ENCODE measurements around the gene ADARB2.
"Not testable (repeated sequence)": the region's sequence is repeated elsewhere in the genome, so short reads cannot be mapped to it uniquely, and the experiment has no call there.

ADARB2 gene

GRCh38 chr10:1540144-1540543 is 197.2 kb downstream of the ADARB2 start:
- DNase-seq (ENCODE audit: low read depth): no peak
- TF ChIP-seq CTCF (IDR thresholded peaks at IDR 0.05; ENCODE audit: control insufficient read depth, insufficient read depth, low read depth, low read length, missing control alignments): no peak
- no peak overlapping the region for H3K4me3 ChIP-seq (ENCODE audit: control insufficient read depth, low read depth, low read length)

GRCh38 chr10:1539216-1539615 is 198.1 kb downstream of the ADARB2 start:
- DNase-seq (ENCODE audit: low read depth): no peak
- TF ChIP-seq CTCF (IDR thresholded peaks at IDR 0.05; ENCODE audit: control insufficient read depth, insufficient read depth, low read depth, low read length, missing control alignments): no peak
- H3K4me3 ChIP-seq (ENCODE audit: control insufficient read depth, low read depth, low read length): no peak overlapping the region

GRCh38 chr10:1538531-1539061 is 198.7 kb downstream of the ADARB2 start:
- TF ChIP-seq CTCF (IDR thresholded peaks at IDR 0.05; ENCODE audit: control insufficient read depth, insufficient read depth, low read depth, low read length, missing control alignments): no peak
- DNase-seq (ENCODE audit: low read depth): no peak
- no peak overlapping the region for H3K4me3 ChIP-seq (ENCODE audit: control insufficient read depth, low read depth, low read length)

DNA sequence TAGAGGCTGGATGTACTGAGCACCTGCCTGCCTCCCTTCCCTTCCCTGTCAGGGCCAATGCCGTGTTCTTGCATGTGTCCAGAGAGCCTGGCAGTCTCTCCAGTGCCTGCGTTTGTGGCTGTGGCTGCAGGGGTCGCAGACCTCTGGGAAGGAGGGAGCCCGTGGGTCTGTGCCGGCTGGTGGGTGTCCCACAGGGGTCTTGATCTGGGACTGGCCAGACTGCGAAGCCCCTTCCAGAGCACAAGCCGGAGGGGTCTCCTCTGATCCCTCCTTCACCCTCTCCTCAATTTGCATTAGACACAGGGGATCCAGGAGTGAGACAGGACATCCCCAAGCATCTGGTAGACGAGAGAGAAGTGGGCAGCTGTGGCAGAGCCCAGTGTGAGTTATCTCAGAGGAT is 199.2 kb downstream of the ADARB2 start:
- no peak for DNase-seq (ENCODE audit: low read depth)
- H3K4me3 ChIP-seq (ENCODE audit: control insufficient read depth, low read depth, low read length): no peak overlapping the region
- no peak for TF ChIP-seq CTCF (IDR thresholded peaks at IDR 0.05; ENCODE audit: control insufficient read depth, insufficient read depth, low read depth, low read length, missing control alignments)

DNA sequence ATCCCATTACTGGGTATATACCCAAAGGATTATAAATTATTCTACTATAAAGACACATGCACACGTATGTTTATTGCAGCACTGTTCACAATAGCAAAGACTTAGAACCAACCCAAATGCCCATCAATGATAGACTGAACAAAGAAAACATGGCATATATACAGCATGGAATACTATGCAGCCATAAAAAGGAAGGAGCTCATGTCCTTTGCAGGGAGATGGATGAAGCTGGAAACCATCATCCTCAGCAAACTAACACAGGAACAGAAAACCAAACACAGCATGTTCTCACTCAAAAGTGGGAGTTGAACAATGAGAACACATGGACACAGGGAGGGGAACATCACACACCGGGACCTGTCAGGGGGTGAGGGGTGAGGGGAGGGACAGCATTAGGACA is 199.9 kb downstream of the ADARB2 start:
- H3K4me3 ChIP-seq (ENCODE audit: control insufficient read depth, low read depth, low read length): not testable (repeated sequence)

DNA sequence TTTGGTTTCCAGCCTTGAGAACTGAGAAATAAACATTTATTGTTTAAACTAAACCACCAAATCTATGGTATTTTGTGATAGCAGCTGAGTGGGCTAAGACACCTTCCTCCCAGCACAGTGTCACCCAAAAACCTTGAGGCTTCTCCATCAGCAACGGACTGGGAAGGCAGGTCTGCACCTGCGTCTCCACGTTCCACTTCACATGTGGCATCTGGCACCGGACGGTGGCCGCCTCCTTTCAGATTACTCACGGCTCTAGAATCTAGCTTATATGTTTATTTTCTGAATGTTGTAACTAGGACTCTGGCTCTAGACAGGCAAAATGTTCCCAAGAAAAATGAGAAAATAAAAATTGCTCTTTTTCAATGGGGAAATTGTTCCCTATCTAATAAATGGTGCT is 201.0 kb downstream of the ADARB2 start:
- no peak overlapping the region for H3K4me3 ChIP-seq (ENCODE audit: control insufficient read depth, low read depth, low read length)
- no peak for TF ChIP-seq CTCF (IDR thresholded peaks at IDR 0.05; ENCODE audit: control insufficient read depth, insufficient read depth, low read depth, low read length, missing control alignments)
- DNase-seq (ENCODE audit: low read depth): no peak

More for the DNA sequence above, 199.9 kb downstream of the ADARB2 start:
- not testable (repeated sequence) for DNase-seq (ENCODE audit: low read depth)

DNA sequence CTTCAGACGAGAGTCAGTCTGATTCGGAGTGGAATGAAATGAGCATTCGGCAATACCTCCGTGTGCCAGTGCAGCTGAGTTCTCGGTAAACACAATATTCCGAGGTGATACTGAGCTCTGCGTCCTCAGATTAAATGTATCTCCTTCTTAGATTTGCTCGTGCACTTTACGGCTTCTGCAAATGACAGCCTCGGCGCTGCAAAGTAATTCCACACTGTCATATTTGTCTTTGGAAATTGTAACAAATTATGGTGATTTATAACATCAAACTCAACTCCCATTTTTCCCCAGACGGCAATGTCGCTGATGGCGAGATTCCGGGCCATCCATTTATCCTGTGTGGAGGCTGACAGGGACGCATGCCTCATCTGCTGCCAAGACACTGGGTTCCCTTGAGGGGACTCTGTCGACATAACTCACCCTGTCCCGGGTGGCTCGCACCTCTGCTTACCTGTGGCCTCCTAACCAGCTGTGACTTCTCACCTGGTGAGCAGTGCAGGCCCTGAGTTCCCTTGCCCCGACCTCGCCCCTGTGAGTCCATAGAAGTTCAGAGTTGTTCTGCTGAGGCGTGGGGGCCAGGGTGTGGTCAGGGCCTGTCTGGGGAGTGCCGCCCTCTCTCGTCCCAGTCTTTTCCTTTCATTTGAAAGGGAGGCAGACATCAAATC is 201.9 kb downstream of the ADARB2 start:
- H3K4me3 ChIP-seq (ENCODE audit: control insufficient read depth, low read depth, low read length): no peak overlapping the region
- TF ChIP-seq CTCF (IDR thresholded peaks at IDR 0.05; ENCODE audit: control insufficient read depth, insufficient read depth, low read depth, low read length, missing control alignments): no peak
- no peak for DNase-seq (ENCODE audit: low read depth)

Data from AG09309 (cell line).